Body of pancreas (tissue), 4 donors: ENCODE data around the gene C10orf105.

Experiments used
- POLR2A ChIP-seq, 3 donors: fragments of 450-650 bp; IDR thresholded peaks; one replicate each; pipeline ENCODE4 v1.6.1; 2016; ENCODE audit warnings: antibody characterized with exemption in 3 of 3, mild to moderate bottlenecking in 2 of 3
- TF ChIP-seq, protein P1 (sequence below), 7 experiments: fragments of 450-650 bp in 4 of 7; fragments of 200-600 bp in 3 of 7; sonication (generic) in 3 of 7; IDR thresholded peaks; one replicate each; pipeline ENCODE4 v1.5.1; 2016 to 2019; ENCODE audit warnings: antibody characterized with exemption in 7 of 7

DNA sequence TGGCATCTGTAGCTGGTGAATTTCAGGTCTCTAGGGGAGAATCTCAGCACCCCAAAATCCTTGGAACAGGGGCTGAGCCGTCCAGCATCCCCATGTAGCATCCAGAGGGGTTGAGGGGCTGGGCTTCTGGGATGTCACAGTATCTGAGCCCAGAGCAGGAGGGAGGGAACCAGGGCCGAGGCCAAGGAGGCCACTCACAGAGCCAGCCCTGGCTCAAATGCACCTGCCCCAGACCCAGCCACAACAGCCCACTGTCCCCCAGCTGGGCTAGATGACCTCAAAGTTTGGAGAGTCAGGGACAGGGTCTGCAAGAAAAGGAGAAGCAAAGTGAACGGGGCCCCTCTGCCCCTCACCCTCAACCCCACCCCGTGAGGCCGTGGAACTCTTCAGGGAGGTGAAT is 31.4 kb upstream of the C10orf105 start:
- TF ChIP-seq POLR2A (IDR thresholded peaks at IDR 0.05) = no peak
- TF ChIP-seq, protein P1, sequence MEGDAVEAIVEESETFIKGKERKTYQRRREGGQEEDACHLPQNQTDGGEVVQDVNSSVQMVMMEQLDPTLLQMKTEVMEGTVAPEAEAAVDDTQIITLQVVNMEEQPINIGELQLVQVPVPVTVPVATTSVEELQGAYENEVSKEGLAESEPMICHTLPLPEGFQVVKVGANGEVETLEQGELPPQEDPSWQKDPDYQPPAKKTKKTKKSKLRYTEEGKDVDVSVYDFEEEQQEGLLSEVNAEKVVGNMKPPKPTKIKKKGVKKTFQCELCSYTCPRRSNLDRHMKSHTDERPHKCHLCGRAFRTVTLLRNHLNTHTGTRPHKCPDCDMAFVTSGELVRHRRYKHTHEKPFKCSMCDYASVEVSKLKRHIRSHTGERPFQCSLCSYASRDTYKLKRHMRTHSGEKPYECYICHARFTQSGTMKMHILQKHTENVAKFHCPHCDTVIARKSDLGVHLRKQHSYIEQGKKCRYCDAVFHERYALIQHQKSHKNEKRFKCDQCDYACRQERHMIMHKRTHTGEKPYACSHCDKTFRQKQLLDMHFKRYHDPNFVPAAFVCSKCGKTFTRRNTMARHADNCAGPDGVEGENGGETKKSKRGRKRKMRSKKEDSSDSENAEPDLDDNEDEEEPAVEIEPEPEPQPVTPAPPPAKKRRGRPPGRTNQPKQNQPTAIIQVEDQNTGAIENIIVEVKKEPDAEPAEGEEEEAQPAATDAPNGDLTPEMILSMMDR (IDR thresholded peaks at IDR 0.05) = no peak
